ENCODE data around the gene AADACL4.

The AADACL4 gene

GRCh38 chr1:12643785-12644184 is at the start of gene AADACL4:
Gene AADACL4 (plus strand): TSS chr1:12644085. CDS start chr1:12644547, 462 bp downstream.
- no peak for DNase-seq

GRCh38 chr1:12594490-12594889 is 49.4 kb upstream of the AADACL4 start:
- no peak for DNase-seq

- peak; percentile 13 for DNase-seq
Observed at GRCh38 chr1:12594966-12595756, 48.7 kb upstream of the AADACL4 start.

GRCh38 chr1:12595757-12596006 is 48.2 kb upstream of the AADACL4 start:
- DNase-seq, result no peak

GRCh38 chr1:12596007-12596821 is 47.7 kb upstream of the AADACL4 start:
- no peak for DNase-seq

GRCh38 chr1:12597792-12598191 is 46.1 kb upstream of the AADACL4 start:
- DNase-seq, result no peak

GRCh38 chr1:12598974-12599373 is 44.9 kb upstream of the AADACL4 start:
- no peak for DNase-seq

- no peak for DNase-seq
Observed at GRCh38 chr1:12599657-12600056, 44.2 kb upstream of the AADACL4 start.

GRCh38 chr1:12600335-12600734 is 43.5 kb upstream of the AADACL4 start:
- DNase-seq, result no peak

- DNase-seq, result peak; percentile 23
Observed at GRCh38 chr1:12600880-12601633, 42.8 kb upstream of the AADACL4 start.

- no peak for DNase-seq
Observed at GRCh38 chr1:12601700-12602658, 41.9 kb upstream of the AADACL4 start.

- no peak for DNase-seq
Observed at GRCh38 chr1:12602659-12603024, 41.2 kb upstream of the AADACL4 start.

- DNase-seq, result no peak
Observed at GRCh38 chr1:12603224-12603623, 40.7 kb upstream of the AADACL4 start.

- DNase-seq, result peak; percentile 65
Observed at GRCh38 chr1:12604114-12604874, 39.6 kb upstream of the AADACL4 start.

- DNase-seq, result no peak
Observed at GRCh38 chr1:12604986-12605385, 38.9 kb upstream of the AADACL4 start.

- DNase-seq, result no peak
Observed at GRCh38 chr1:12607263-12607662, 36.6 kb upstream of the AADACL4 start.

GRCh38 chr1:12608311-12608957 is 35.5 kb upstream of the AADACL4 start:
- DNase-seq, result no peak

- no peak for DNase-seq
Observed at GRCh38 chr1:12609469-12610003, 34.3 kb upstream of the AADACL4 start.

- DNase-seq, result no peak
Observed at GRCh38 chr1:12610305-12610935, 33.5 kb upstream of the AADACL4 start.

- DNase-seq, result no peak
Observed at GRCh38 chr1:12610941-12611340, 32.9 kb upstream of the AADACL4 start.

All from stimulated activated naive CD4-positive, alpha-beta T cell treated with Interleukin-2 at 50 U/mL for 16 hours (primary cell).